ENCODE results near the gene PPP1R10.
A peak's percentile ranks its signal among the peaks of the same experiment; 100 is the strongest.

Gene PPP1R10

GRCh38 chr6:30556066-30556905 lies 60.8 kb downstream of the PPP1R10 start, which contains the start of gene GNL1:
TSS of gene GNL1 (minus strand) at chr6:30556489. CDS start at chr6:30556203, 286 bp downstream.
- peak; percentile 88 for DNase-seq (ENCODE audit: low read depth)

GRCh38 chr6:30555816-30556065 lies 61.3 kb downstream of the PPP1R10 start:
- no peak for DNase-seq (ENCODE audit: low read depth)

GRCh38 chr6:30554962-30555815 lies 61.9 kb downstream of the PPP1R10 start:
- peak; percentile 20 for DNase-seq (ENCODE audit: low read depth)

GRCh38 chr6:30554404-30554803 lies 62.6 kb downstream of the PPP1R10 start:
- no peak for DNase-seq (ENCODE audit: low read depth)
